ENCODE results near the gene SCAF8.
"Not testable (repeated sequence)": the region's sequence is repeated elsewhere in the genome, so short reads cannot be mapped to it uniquely, and the experiment has no call there.

Gene SCAF8

DNA sequence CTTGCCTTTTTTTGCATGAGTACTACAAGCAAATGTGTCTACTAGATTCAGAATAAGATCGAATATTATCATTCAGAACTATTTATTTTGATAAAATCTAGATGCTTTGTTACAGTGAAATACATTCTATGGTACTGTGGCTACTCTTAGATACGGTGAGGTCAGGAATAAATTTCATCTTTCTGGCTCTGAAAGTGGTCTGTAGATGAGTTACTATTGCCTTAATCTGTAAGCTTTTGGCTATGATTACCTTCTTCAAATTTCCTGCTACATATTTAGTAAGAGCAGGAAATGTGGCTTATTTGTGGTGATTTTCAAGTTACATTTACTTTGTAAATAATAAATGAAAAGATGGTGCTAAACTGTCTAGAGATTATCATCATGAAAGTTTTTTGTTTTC, 50.0 kb downstream of the SCAF8 start:
- DNase-seq, result no peak

DNA sequence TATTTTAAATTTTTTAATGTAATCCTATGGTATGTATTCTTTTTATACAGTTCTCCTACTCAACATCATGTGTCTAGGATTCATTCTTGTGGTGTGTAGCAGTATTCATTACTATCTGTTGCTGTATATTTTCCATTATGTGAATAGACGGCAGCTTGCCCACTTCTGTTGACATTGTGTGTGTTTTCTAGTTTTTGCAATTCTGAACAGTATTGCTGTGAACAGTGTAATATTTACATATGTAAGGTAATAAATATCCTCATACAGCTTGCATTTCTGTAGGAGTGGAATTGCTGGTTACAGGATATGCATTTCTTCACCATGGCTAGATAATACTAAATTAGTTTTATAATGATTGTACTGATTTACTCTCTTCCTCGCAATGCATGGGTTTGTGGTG, 51.9 kb downstream of the SCAF8 start:
- DNase-seq, result no peak

DNA sequence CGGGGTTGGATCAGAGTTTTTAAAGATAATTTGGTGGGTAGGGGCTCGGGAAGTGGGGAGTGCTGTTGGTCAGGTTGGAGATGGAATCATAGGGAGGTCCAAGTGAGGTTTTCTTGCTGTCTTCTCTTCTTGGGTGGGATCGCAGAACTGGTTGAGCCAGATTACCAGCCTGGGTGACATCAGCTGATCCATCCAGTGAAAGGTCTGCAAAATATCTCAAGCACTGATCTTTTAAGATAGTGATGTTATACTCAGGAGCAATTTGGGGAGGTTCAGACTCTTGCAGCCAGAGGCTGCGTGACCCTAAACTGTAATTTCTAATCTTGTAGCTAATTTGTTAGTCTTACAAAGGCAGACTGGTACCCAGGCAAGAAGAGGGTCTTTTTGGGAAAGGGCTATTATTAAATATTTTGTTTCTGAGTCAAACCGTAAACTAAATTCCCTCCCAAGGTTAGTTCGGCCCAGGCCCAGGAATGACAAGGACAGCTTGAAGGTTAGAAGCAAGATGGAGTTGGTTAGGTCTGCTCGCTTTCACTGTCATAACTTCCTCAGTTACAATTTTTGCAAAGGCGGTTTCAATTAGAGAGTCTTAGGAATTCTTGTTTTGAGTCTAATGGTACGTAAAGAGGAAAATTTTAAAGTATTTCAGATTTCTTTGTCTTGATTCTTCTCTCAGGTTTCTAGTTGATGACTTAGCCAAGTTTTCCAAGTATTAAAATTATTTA, 53.1 kb downstream of the SCAF8 start:
- DNase-seq, result no peak

DNA sequence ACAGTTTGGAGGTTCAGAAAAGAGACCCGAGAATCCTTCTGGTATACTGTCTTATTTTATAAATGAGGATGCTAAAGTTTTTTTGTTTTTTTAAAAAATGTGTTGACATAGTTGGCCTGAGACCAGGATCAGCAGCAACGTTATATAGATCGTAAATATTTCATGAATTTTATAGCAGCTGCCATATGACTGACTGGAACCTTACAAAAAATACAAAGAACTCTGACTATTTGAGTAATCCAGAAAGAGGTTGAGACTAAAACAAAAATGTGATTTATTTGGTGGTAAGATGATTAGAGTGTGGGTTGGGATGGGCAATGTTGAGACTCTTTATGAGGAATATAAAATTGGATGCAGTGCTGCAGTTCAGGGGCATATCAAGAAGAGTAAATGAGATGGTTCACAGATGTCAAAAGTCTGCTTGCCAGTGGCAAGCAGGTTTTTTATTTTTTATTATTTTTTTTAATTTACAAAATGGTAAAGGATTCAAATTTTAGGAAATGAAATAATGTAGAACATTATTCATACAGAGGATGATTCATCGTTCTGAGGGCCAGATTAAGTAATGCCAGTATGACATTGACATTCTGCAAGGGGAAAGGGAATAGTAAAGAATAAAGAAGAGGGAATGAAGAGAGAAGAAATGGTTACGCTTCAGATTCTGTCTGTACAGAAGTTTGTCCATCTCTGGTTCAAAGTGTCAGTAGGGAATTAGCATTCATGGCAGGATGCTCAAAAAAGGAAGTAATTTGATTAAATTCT, 58.5 kb downstream of the SCAF8 start:
- no peak for DNase-seq

DNA sequence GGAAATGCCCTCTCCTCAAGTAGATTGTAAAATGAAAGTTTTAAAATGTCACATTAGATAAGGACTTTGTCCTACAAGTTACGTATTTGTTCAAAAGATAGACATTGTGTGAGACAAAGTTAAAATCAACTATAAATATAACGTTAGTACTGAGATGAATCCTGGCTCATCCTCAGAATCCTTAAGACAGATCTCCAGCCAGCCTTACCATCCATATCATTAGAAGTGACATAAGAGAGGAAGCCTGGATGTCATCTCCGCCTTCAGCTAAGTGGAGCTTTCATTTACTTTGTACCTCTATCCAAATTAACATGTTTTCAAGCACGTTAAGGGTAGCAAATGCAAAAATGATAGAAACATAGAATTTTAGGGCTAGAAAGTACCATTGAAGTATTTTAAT, 59.1 kb downstream of the SCAF8 start:
- no peak for DNase-seq

DNA sequence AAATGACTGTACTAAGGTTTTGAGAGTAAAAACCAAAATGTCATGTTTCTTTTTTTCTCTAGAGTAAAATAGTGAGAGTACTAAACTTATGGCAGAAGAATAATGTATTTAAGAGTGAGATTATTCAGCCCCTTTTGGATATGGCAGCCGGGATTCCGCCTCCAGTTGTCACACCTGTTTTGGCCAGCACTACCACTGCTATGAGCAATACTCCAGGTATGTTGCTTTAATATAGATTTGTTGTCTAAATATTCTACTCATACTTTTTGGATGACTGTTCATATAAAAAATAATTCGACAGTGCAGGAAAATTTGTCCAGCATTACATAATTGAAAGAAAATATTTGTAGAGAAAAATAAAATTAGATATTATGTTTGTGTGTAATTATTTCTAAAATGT, 59.5 kb downstream of the SCAF8 start:
- DNase-seq, result no peak

DNA sequence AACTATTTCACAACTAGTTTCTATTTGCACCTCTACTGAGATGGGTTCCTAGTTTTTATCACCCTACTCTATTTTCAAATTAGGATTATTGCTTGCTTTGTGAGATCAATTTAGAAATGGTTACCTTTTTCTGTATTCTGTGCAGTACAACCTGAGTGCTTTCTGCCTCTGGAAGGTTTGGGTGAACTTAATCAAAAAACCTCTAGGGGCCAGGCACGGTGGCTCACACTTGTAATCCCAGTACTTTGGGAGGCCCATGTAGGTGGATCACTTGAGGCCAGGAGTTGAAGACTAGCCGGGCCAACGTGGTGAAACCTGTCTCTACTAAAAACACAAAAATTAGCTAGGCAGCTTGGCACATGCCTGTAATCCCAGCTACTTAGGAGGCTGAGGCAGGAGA, 63.3 kb downstream of the SCAF8 start:
- DNase-seq, result no peak

DNA sequence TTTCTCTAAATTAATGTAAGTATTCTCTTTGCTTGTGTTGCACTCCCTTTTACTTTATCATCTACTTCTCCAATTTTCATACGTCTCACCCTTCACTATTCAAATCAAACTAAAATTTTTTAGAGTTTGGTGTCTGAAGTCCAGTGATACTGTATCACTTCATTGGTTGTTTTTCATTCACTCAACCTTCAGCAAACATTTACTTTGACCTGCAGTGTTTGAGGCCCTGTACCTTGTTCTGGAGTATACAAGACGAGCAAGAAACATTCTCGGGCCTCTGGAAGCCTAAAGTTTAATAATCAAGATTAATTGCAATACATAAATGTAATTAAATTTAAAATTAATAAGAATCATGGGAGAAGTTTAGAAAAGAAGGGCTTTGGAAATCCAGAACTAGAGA, 64.6 kb downstream of the SCAF8 start:
- DNase-seq, result no peak

DNA sequence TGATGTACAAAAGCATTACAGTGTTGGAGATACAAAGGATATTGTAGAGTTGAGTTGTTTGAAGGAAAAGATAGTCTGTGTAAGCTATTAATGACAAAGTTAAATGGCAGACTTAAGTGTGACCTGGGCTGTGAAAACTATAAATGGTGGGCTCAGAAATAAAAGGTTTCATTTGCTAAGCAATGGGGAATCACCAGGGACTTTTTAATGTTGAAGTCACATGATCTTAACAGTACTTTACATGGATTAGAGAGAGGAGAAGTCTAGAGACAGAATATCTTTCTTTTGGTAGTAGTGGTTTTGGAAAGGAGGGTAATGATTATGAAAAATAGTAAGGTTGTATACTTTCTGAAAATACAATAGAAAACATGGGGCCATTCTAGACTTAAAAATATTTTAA, 67.1 kb downstream of the SCAF8 start:
- DNase-seq, result no peak

DNA sequence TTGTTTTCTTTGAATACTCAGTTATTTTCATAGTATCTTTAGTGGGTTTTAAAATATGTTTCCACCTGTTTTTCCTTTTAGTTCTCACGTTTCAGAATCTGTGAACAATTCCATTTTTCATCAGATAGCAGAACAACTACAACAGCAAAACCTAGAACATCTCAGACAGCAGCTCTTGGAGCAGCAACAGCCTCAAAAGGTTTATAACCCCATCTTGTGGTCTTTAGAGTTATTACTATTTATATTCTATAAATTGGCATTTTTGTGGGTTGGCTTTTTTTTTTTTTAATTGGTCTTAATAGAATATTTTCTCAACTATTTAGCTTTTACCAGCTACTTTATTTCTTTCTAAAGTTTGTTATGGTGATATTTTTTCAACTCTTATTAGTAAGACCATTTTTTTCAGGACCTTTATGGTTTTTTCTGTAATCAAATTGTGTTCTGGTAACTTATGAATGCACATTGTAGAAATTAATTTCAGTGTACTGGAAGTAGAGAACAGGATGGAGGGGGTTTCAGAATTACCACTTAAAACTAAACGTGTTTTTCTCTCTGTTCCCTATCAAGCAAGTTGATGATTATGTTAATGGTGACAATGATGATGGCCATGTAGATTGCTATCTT, 72.2 kb downstream of the SCAF8 start:
- DNase-seq, result no peak

DNA sequence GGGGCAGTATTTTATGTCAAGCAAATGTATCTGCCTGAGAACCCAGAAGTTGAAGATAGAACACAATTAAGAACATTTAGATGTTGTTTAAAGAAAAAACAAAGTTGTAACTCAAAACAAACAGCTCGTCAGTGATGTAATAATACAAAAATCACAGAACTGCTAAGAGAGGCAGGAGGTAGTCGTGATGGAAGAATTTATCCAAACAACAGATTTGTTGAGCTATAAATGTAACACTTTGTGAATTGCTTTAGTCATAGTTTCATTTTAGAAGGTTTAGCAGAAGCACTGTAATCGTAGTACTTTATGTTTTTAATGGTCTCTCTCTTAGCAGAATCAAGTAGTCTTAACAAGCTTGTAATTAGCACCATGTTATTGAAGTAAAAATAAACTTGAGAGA, 73.6 kb downstream of the SCAF8 start:
- DNase-seq, result no peak

DNA sequence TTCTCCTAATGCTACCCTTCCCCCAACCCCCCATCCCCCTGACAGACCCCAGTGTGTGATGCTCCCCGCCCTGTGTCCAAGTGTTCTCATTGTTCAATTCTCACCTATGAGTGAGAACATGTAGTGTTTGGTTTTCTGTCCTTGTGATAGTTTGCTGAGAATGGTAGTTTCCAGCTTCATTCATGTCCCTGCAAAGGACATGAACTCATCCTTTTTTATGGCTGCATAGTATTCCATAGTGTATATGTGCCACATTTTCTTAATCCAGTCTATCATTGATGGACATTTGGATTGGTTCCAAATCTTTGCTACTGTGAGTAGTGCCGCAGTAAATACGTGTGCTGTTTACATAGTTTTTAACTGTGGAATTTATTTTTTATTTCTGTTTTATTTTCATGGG, 78.4 kb downstream of the SCAF8 start:
- DNase-seq, result not testable (repeated sequence)

DNA sequence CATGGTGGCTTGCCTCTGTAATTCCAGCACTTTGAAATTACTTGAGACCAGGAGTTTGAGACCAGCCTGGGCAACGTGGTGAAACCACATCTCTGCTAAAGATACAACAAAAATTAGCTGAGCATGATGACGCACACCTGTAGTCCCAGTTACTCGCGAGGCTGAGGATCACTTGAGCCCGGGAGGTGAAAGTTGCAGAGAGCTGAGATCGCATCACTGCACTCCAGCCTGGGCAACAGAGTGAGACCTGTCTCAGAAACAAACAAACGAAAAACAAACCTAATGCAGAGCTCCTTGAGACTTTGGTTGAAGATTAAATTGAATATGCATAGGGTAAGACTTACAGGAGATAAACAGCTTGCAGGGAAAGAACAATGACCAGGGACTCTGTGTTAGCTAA, 80.8 kb downstream of the SCAF8 start:
- DNase-seq, result no peak

DNA sequence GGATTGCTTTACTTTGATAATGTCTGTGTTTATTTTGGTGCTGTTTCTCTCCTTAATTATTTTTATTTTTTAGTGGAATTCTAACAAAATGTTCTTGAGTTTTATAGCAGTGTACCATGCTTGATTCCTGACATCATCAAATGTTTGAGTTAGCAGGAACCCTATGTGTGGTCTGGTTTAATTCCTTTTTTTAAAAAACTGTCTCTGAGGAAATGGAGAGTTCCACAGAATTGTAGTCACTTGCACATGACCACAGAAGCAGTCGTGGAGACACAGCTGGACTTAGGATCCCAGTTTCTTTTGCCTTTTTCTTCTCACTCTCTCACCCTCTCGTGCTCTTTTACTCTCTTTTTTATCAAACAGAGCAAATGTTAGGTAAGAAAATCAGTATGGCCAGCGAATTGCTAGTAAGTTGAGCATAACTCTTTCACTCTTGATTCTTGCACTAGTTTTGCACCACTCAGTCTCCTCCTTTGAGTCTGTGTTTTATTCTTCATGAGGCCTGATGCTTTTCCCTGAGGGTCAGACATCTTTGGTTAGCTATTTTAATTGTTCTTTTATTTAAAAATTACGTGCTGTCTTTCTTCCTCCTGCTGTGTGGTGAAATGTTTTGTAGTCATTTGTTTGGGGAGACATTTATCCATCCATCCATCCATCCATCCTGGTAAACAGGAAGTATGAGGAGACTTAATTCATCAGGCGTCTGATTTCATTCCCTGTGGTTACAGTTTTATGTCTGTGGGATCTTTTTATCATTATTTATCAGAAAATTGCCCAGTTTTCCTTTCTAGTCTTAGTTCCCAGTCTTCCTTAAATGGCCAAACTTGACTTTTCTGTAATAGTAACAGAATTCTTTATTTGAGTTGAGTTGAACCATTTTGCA, 83.0 kb downstream of the SCAF8 start:
- DNase-seq, result no peak

DNA sequence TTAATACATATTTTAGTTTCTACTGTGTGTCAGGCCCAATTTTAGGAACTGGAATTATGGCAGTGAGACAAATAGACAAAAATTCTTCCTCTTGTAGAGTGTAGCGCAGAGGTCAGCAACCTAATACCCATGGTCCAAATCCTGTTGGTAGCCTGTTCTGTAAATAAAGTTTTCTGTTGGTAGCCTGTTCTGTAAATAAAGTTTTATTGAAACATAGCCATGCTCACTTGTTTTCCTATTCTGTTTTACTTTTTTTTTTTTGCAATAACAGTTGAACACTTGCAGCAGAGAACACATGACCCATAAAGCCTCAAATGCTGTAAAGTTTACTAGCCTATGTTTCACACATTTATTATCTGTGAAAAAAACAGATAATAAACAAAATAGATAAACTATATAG, 87.9 kb downstream of the SCAF8 start:
- DNase-seq, result no peak

DNA sequence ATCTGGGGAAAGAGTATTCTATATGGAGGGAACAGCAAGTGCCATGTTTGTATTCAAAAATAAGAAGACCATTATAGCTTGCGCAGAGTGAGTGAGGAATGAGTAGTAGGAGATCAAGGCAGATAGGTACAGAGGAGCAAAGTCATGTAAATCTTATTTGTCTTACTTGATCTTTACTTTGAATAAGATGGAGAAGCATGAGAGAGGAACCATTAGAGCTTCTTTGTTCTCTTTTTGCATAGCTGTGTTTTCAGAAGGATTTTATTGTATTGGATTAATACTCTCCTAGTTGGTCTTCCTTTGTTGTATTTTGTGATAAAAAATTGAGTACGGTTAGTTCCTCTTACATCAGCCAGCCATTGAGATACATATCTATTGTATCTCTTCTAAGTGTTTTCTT, 88.4 kb downstream of the SCAF8 start:
- DNase-seq, result no peak

DNA sequence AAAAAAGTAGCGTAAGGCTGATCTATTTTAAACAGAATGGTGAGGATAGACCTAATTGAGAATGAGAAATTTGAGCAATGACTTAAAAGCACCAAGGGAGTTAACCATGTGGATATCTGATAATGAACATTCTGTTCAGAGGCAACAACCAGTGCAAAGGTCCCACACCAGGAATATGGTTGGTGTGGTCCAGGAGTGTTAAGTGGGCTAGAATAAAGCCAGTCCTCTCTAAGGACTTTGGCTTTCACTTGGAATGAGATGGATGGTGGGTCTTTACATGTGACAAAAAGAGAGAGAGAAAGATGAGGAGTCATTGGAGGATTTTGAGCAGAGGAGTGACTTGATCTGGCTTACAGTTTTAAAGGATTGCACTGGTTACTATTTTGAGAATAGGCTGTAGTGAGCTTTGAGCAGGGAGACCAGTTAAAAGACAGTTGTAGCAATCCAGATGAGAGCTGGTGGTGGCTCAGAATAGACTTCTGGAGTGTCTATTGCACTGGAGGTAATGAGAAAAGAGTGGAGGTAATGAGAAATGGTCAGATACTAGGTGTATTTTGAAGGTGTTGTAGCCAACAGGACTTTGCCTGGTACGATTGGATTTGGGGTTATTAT, 89.8 kb downstream of the SCAF8 start:
- DNase-seq, result no peak

DNA sequence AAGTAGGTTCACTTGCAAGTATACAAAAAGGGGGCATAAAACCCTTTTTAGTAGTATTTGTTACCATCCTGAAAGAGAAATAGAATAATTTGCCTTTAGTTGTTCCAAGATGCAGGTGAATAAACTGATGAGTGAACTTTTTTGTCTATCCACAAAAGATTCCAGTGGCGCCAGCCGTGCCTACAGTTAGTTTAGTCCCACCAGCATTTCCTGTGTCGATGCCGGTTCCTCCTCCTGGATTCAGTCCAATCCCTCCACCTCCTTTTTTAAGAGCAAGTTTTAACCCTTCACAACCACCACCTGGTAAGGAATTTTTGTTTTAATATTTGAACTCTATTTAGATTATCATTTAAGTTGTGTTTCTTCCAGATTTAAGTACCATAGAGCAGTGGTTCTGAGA, 90.9 kb downstream of the SCAF8 start:
- DNase-seq, result no peak

DNA sequence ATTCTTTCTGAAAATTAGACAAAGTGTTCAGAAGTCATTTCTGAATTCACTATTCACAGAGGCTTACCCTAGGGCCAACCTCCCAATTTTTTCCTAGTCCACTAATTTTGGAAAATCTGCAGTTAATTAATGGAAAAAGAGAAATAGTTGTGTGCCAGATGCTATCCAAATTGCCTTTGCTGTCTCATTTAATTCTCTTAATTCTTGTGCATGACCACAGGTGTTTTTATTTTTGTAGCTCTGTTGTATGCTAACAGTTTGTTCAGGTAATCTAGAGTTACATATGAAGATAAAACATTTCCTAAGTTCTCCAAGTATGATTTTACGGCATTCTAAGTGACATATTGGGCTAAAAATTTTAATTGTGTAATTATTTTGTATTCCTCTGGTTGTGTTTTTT, 96.8 kb downstream of the SCAF8 start:
- DNase-seq, result no peak

DNA sequence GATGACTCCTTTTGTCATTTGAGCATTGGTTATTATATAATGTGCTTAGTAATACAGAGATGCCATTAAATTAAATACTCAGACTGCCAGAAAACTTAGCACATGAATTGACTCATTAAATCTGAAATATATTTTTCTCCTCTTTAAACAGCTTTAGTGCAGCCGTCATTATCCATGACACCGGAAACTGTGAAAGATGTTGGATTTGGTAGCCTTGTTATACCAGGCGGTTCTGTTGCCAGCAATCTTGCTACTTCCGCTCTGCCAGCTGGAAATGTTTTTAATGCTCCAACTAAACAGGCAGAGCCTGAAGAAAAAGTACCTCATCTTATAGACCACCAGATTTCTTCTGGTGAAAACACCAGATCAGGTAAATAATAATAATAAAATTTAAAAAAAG, 97.6 kb downstream of the SCAF8 start:
- DNase-seq, result no peak

DNA sequence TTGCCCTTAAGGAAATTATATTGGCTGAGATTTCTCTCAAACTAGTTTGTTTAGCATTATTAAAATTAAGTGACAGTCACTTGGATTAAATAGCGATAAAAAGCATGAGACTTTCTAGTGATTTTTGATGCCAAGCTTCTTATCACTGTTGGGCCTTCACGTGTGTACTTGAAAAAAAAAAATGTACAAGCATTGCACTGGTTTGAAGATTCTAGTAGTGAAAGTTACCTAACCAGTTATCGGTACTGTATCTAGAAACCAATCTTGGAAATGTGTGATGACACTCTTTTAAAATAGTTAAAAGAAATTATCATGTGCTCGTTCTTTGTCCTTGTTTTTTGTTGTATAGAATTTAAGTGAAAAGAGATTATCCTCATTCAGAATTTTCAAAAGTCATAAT, 102.1 kb downstream of the SCAF8 start:
- DNase-seq, result no peak

DNA sequence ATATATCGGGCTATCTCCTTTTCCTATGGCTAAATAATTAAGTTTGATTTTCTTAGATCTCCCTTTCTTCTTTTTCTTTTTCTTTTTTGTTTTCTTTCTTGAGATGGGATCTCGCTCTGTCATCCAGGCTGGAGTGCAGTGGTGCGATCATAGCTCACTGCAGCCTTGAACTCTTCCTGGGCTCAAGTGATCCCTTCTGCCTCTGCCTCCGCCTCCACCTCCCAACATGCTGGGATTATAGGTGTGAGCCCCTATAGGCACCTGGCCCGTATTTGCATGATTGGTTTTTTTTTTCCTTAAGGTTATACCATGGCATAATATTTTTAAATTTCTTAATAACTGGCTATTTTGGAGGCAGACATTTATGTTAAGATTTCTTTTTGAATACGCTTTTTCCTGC, 106.3 kb downstream of the SCAF8 start:
- DNase-seq, result no peak

DNA sequence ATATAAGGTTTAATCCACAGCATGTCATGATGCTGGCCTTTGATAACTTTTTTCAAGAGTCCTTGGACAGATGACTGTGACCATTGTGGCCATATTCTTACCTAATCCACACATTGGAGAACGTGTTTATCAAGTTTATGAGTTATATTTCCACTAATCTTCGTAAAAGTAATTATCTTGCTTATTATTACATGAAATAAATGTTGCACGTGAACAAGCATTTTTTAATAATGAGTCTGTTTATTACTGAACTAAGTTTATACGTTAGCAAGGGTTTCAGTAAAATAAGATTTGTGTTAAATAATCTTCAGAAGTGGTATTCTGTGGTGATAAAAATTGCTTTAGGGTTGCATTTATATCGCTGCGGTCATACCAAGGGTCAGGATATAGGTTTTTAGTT, 107.1 kb downstream of the SCAF8 start:
- no peak for DNase-seq

Data from GDM1 (cell line).